Measurements from ENCODE around the gene PAK5. TPM values are rescaled to one million over a fixed set of nuclear protein-coding genes. Genes with fewer than 3 reads are reported as not detected.

Gene PAK5
- polyA plus RNA-seq, 1 of the 3 experiments (the other 2 are of a cell fraction) = 0.03 TPM

- no peak for TF ChIP-seq RXRA (IDR thresholded peaks at IDR 0.05; ENCODE audit: borderline replicate concordance, low read depth)
Measured at GRCh38 chr20:9500121-9500520, 338.8 kb downstream of the PAK5 start (continued).

GRCh38 chr20:9499126-9499899 lies 339.6 kb downstream of the PAK5 start:
- POLR2A ChIA-PET = no interaction called here
- no peaks in the 10 kb centered on the region for H3K79me2 ChIP-seq (ENCODE audit: insufficient read depth)
- H2AFZ ChIP-seq (ENCODE audit: low read depth) = no peak overlapping the region
- no peak overlapping the region for H3K9ac ChIP-seq
- no peak overlapping the region for H3K4me2 ChIP-seq
- no peaks in the 10 kb centered on the region for H4K20me1 ChIP-seq (ENCODE audit: insufficient read depth)
- H3K27ac ChIP-seq (ENCODE audit: low read depth in 2 of 2, low read length in 1 of 2) = peak overlapping the region in 1 of 2 experiments; percentile 20; a peak in 1 of 4 replicates
- H3K27me3 ChIP-seq (ENCODE audit: insufficient read depth) = no peaks in the 10 kb centered on the region
- no peaks in the 10 kb centered on the region for H3F3A ChIP-seq (replicated peaks; ENCODE audit: insufficient read depth)
- no peaks in the 10 kb centered on the region for H3K9me2 ChIP-seq
- H3K4me3 ChIP-seq (ENCODE audit: low read depth in 2 of 2, low read length in 1 of 2) = no peak overlapping the region
- H3K4me1 ChIP-seq (ENCODE audit: control insufficient read depth in 1 of 2, insufficient read depth in 2 of 2, low read depth in 1 of 2, low read length in 1 of 2) = 0 out of 4 replicates have a peak, but pooled peaks cover 0 to 5% of the 10 kb centered on the region in 2 experiments
- no peaks in the 10 kb centered on the region for H3K36me3 ChIP-seq (replicated peaks in 1 of 2; ENCODE audit: control insufficient read depth in 1 of 2, insufficient read depth in 2 of 2, low read length in 1 of 2)
- WGBS (ENCODE audit: low lambda C conversion rate) = 93% methylated on average over 5 of the region's 5 CpGs
- DNase-seq = no peak
- TF ChIP-seq NRF1 (IDR thresholded peaks at IDR 0.05; ENCODE audit: low read depth, low read length) (no peak), JUND (IDR thresholded peaks at IDR 0.05) (no peak), GABPA (IDR thresholded peaks at IDR 0.05; ENCODE audit: low read depth) (no peak), ZBTB33 (IDR thresholded peaks at IDR 0.05; ENCODE audit: borderline replicate concordance, low read depth) (no peak), TCF12 (IDR thresholded peaks at IDR 0.05) (no peak), IRF3 (IDR thresholded peaks at IDR 0.05; ENCODE audit: low read depth, low read length) (no peak), RXRA (IDR thresholded peaks at IDR 0.05; ENCODE audit: borderline replicate concordance, low read depth) (no peak), EP300 (IDR thresholded peaks at IDR 0.05; ENCODE audit: borderline replicate concordance in 1 of 2, low read depth in 1 of 2, low read length in 1 of 2) (no peak), RAD21 (IDR thresholded peaks at IDR 0.05; ENCODE audit: low read length) (no peak)
- H3K9me3 ChIP-seq = no peaks in the 10 kb centered on the region
- CTCF ChIA-PET = interaction anchor here (0.8 to 2.8 kb wide), 6 partner anchors 13 to 118 kb away, joined by 3 to 13 read pairs (median 4); no protein-coding TSS in a partner anchor

GRCh38 chr20:9498322-9498721 lies 340.6 kb downstream of the PAK5 start:
- 75% methylated on average over 4 of the region's 4 CpGs for WGBS (ENCODE audit: low lambda C conversion rate)
- H3K9ac ChIP-seq = no peak overlapping the region
- no peaks in the 10 kb centered on the region for H4K20me1 ChIP-seq (ENCODE audit: insufficient read depth)
- H3K4me1 ChIP-seq (ENCODE audit: control insufficient read depth in 1 of 2, insufficient read depth in 2 of 2, low read depth in 1 of 2, low read length in 1 of 2) = 0 out of 4 replicates have a peak, but pooled peaks cover 0 to 10% of the 10 kb centered on the region in 2 experiments
- no peaks in the 10 kb centered on the region for H3K27me3 ChIP-seq (ENCODE audit: insufficient read depth)
- POLR2A ChIA-PET = no interaction called here
- CTCF ChIA-PET = interaction anchor here (1.5 to 2.8 kb wide), 2 partner anchors 12 to 91 kb away, joined by 4 to 13 read pairs; no protein-coding TSS in a partner anchor
- H3K36me3 ChIP-seq (replicated peaks in 1 of 2; ENCODE audit: control insufficient read depth in 1 of 2, insufficient read depth in 2 of 2, low read length in 1 of 2) = no peaks in the 10 kb centered on the region
- no peaks in the 10 kb centered on the region for H3K9me3 ChIP-seq
- H3K4me2 ChIP-seq = no peak overlapping the region
- no peak overlapping the region for H3K4me3 ChIP-seq (ENCODE audit: low read depth in 2 of 2, low read length in 1 of 2)
- H3K9me2 ChIP-seq = no peaks in the 10 kb centered on the region
- no peak for DNase-seq
- peak overlapping the region in 1 of 2 experiments; percentile 20; a peak in 1 of 4 replicates for H3K27ac ChIP-seq (ENCODE audit: low read depth in 2 of 2, low read length in 1 of 2)
- no peaks in the 10 kb centered on the region for H3F3A ChIP-seq (replicated peaks; ENCODE audit: insufficient read depth)
- no peaks in the 10 kb centered on the region for H3K79me2 ChIP-seq (ENCODE audit: insufficient read depth)
- H2AFZ ChIP-seq (ENCODE audit: low read depth) = no peak overlapping the region
- TF ChIP-seq REST (IDR thresholded peaks at IDR 0.05; ENCODE audit: low read depth, low read length) (no peak), MAX (IDR thresholded peaks at IDR 0.05; ENCODE audit: low read depth) (no peak), PBX3 (IDR thresholded peaks at IDR 0.05) (no peak), GATA2 (CRISPR knock-in tag; IDR thresholded peaks at IDR 0.05) (no peak), CHD2 (IDR thresholded peaks at IDR 0.05; ENCODE audit: low read length, partially characterized antibody) (no peak), MEF2A (IDR thresholded peaks at IDR 0.05; ENCODE audit: borderline replicate concordance, low read depth) (no peak)

Measured in SK-N-SH (cell line).